Upper lobe of right lung (tissue), 1 donor: ENCODE measurements around the gene CEBPA. TPM values are rescaled to one million over a fixed set of nuclear protein-coding genes. Genes with fewer than 3 reads are reported as not detected.

Experiments used
- ATAC-seq: fragments of 200-7000 bp; cut with Tn5 transposase; one replicate; pipeline ENCODE4 v1.9.1; 2020; ENCODE audit warnings: mild to moderate bottlenecking, moderate library complexity
- DNase-seq: peaks from one replicate; pipeline ENCODE4 v3.0.0-alpha.2; 2020
- H3K27ac ChIP-seq: fragments of 200-600 bp; one replicate; pipeline ENCODE4 v1.8.0; 2022
- H3K27me3 ChIP-seq: fragments of 200-600 bp; one replicate; pipeline ENCODE4 v1.8.0; 2022; ENCODE audit warnings: mild to moderate bottlenecking
- H3K36me3 ChIP-seq: fragments of 200-600 bp; one replicate; pipeline ENCODE4 v1.8.0; 2022
- H3K4me1 ChIP-seq: fragments of 200-600 bp; one replicate; pipeline ENCODE4 v1.8.0; 2022
- H3K4me3 ChIP-seq: fragments of 200-600 bp; one replicate; pipeline ENCODE4 v1.8.0; 2022; ENCODE audit warnings: mild to moderate bottlenecking
- H3K9me3 ChIP-seq: fragments of 200-600 bp; one replicate; pipeline ENCODE4 v1.8.0; 2022
- CTCF ChIP-seq: fragments of 200-600 bp; IDR thresholded peaks from one replicate; pipeline ENCODE4 v1.8.0; 2022; ENCODE audit warnings: antibody characterized with exemption
- intact Hi-C: fragments of 100-400 bp; cut with DNase I; formaldehyde crosslinking; loops from one replicate; pipeline ENCODE4 v1.11.0; 2022
- total RNA-seq: library from RNA; stranded (reverse); fragmentation: NEBNext Ultra II Directional; extraction: Animal tissue kit (Norgen Biotek cat#: 25700); gene quantifications from one replicate; pipeline ENCODE4 v1.2.1, GENCODE V29; 2021
- donor health status: DM: no; HTN: yes; CAD: no; lungs with severe emphysema.

CEBPA gene
- total RNA-seq, 1 donor from 2014 or later: 59.1 TPM

- intact Hi-C loops: no loop called here
- no peak for ATAC-seq
- H3K27me3 ChIP-seq: no peaks in the 10 kb centered on the region
- H3K9me3 ChIP-seq: no peaks in the 10 kb centered on the region
- H3K36me3 ChIP-seq: no peaks in the 10 kb centered on the region
- H3K4me3 ChIP-seq: no peak overlapping the region
- no peak for TF ChIP-seq CTCF
- peaks cover 10% of the 10 kb centered on the region for H3K4me1 ChIP-seq
- DNase-seq: no peak
- no peak overlapping the region for H3K27ac ChIP-seq
Measured at GRCh38 chr19:33282036-33282671, 20.2 kb downstream of the CEBPA start.

- no peak overlapping the region for H3K4me3 ChIP-seq
- intact Hi-C loops: no loop called here
- H3K36me3 ChIP-seq: no peaks in the 10 kb centered on the region
- peaks cover 12% of the 10 kb centered on the region for H3K4me1 ChIP-seq
- H3K27me3 ChIP-seq: no peaks in the 10 kb centered on the region
- ATAC-seq (no peak), DNase-seq (no peak)
- TF ChIP-seq CTCF: no peak
- no peak overlapping the region for H3K27ac ChIP-seq
- no peaks in the 10 kb centered on the region for H3K9me3 ChIP-seq
Measured at GRCh38 chr19:33281296-33281926, 20.9 kb downstream of the CEBPA start.

- Histone ChIP-seq H3K27me3 (no peaks in the 10 kb centered on the region), H3K27ac (no peak overlapping the region), H3K4me3 (no peak overlapping the region), H3K4me1 (peaks cover 5% of the 10 kb centered on the region), H3K9me3 (no peaks in the 10 kb centered on the region), H3K36me3 (no peaks in the 10 kb centered on the region)
- DNase-seq (no peak), ATAC-seq (peak; percentile 12)
- intact Hi-C loops: no loop called here
- TF ChIP-seq CTCF: no peak
Measured at GRCh38 chr19:33280351-33280921, 21.9 kb downstream of the CEBPA start.

- TF ChIP-seq CTCF: no peak
- H3K4me3 ChIP-seq: no peak overlapping the region
- H3K27me3 ChIP-seq: no peaks in the 10 kb centered on the region
- DNase-seq (no peak), ATAC-seq (no peak)
- H3K4me1 ChIP-seq: peaks cover 8% of the 10 kb centered on the region
- intact Hi-C loops: no loop called here
- no peaks in the 10 kb centered on the region for H3K36me3 ChIP-seq
- no peaks in the 10 kb centered on the region for H3K9me3 ChIP-seq
- peak overlapping the region; percentile 36 for H3K27ac ChIP-seq
Measured at GRCh38 chr19:33279430-33280350, 22.6 kb downstream of the CEBPA start.

GRCh38 chr19:33278403-33279269, 23.7 kb downstream of the CEBPA start:
- H3K27me3 ChIP-seq: no peaks in the 10 kb centered on the region
- H3K4me3 ChIP-seq: no peak overlapping the region
- H3K4me1 ChIP-seq: peaks cover 17% of the 10 kb centered on the region
- DNase-seq (no peak), ATAC-seq (peak; percentile 44)
- intact Hi-C loops: no loop called here
- H3K36me3 ChIP-seq: no peaks in the 10 kb centered on the region
- no peaks in the 10 kb centered on the region for H3K9me3 ChIP-seq
- no peak for TF ChIP-seq CTCF
- no peak overlapping the region for H3K27ac ChIP-seq
